Heart left ventricle (tissue), 16 donors: ENCODE measurements around the gene BMPER. TPM values are rescaled to one million over a fixed set of nuclear protein-coding genes. Genes with fewer than 3 reads are reported as not detected.

Source experiments
- ATAC-seq, 4 donors: fragments of 200-7000 bp; cut with Tn5 transposase; one replicate each; pipeline ENCODE4 v1.9.1; 2020 to 2022; ENCODE audit warnings: moderate library complexity in 4 of 4, mild to moderate bottlenecking in 3 of 4, moderate number of reproducible peaks in 1 of 4
- DNase-seq, 5 donors: peaks; one replicate each; pipeline ENCODE4 v3.0.0-alpha.2; 2020
- H3K27ac ChIP-seq, 12 donors: fragments of 200-600 bp; sonication (generic) in 4 of 12; one replicate each; pipeline versions ENCODE4 v1.5.0 to v1.8.0; 2016 to 2022; ENCODE audit warnings: mild to moderate bottlenecking in 2 of 12
- H3K27me3 ChIP-seq, 9 donors: fragments of 200-600 bp; sonication (generic) in 2 of 9; one replicate each; pipeline versions ENCODE4 v1.5.1 to v1.8.0; 2016 to 2022; ENCODE audit warnings: mild to moderate bottlenecking in 3 of 9
- H3K36me3 ChIP-seq, 9 donors: fragments of 200-600 bp; sonication (generic) in 2 of 9; one replicate each; pipeline versions ENCODE4 v1.5.0 to v1.8.0; 2018 to 2022; ENCODE audit warnings: mild to moderate bottlenecking in 2 of 9
- H3K4me1 ChIP-seq, 12 donors: fragments of 200-600 bp; sonication (generic) in 4 of 12; one replicate each; pipeline versions ENCODE4 v1.5.0 to v1.8.0; 2016 to 2022; ENCODE audit warnings: mild to moderate bottlenecking in 3 of 12
- H3K4me3 ChIP-seq, 12 donors: fragments of 200-600 bp; sonication (generic) in 4 of 12; one replicate each; pipeline versions ENCODE4 v1.5.0 to v1.8.0; 2017 to 2022; ENCODE audit warnings: mild to moderate bottlenecking in 9 of 12, moderate library complexity in 4 of 12
- H3K9me3 ChIP-seq, 12 donors: fragments of 200-600 bp; sonication (generic) in 4 of 12; one replicate each; pipeline versions ENCODE4 v1.5.0 to v1.8.0; 2016 to 2022; ENCODE audit warnings: mild to moderate bottlenecking in 1 of 12
- POLR2A ChIP-seq, 2 donors: fragments of 450-650 bp; IDR thresholded peaks; one replicate each; pipeline ENCODE4 v1.6.1; 2017; ENCODE audit warnings: antibody characterized with exemption in 2 of 2, mild to moderate bottlenecking in 2 of 2, moderate library complexity in 2 of 2
- WGBS, 4 donors: extraction: QIAGEN DNeasy Blood & Tissue Kit in 2 of 4; methylation state at CpG; one replicate each; pipeline versions ENCODE4 v1.1.5 to v1.1.7; 2013 to 2018; 5-methylcytosine and 5-hydroxymethylcytosine counted together
- intact Hi-C, 10 donors: fragments of 100-400 bp; cut with DNase I; formaldehyde crosslinking; loops; one replicate each; pipeline versions ENCODE4 v1.11.1 to v1.14.2; 2022
- polyA plus RNA-seq, 2 donors: library from polyadenylated mRNA; stranded (reverse); fragments of 200-250 nt; gene quantifications; one replicate each; pipeline ENCODE4 v1.2.3, GENCODE V29; 2013
- total RNA-seq, 9 donors: library from RNA; depleted of rRNA in 2 of 9; stranded (reverse); fragments of >200 nt in 2 of 9; fragmentation: NEBNext Ultra II Directional in 3 of 9; extraction: Animal tissue kit (Norgen Biotek cat#: 25700) in 3 of 9; gene quantifications; one replicate each; pipeline versions ENCODE4 v1.1.0 to v1.2.4, GENCODE V29; 2016 to 2023
- TF ChIP-seq, protein P1 (sequence below), 12 donors: fragments of 200-600 bp; sonication (generic) in 4 of 12; IDR thresholded peaks; one replicate each; pipeline versions ENCODE4 v1.5.0 to v1.8.0; 2018 to 2022; ENCODE audit warnings: antibody characterized with exemption in 12 of 12, mild to moderate bottlenecking in 5 of 12
- donor health status: ischemic (EF 13 %, LVEDD 7.1; RV severe dilation, severe dysfunction).
- donor health status: healthy with polysubstance abuse.
- donor health status: DM: no; HTN: yes; CAD: no.
- donor health status: DM: no; HTN: no; CAD: no.
- donor health status: ischemic (EF 25% LVEDD 6.9; RV normal size, moderate dysfunction).
- donor health status: ischemic (EF 25% LVEDD 5.7; RV mildly dilated, moderate dysfunction).
- donor health status: healthy.
- donor health status: DM: yes; HTN: yes; CAD: no.
- donor health status: ischemic (EF 35%, LVEDD 5.7; RV mildly dilated, moderate dysfunction).
- donor health status: nonischemic (EF 11% LVEDD 7.7; RV severe dilation, severe dysfunction).
- donor health status: DM: yes; HTN: yes; CAD: no.
- donor health status: PGD.
- donor health status: ischemic (EF 29% LVEDD 5.4; RV normal size, mild dysfunction).
- donor health status: nonischemic (EF 23%, LVEDD 6.1; RV moderate dilation, normal function).

Gene BMPER
- total and polyA plus RNA-seq, 11 donors, result 0.05 to 4.2 (median 0.85) TPM

DNA sequence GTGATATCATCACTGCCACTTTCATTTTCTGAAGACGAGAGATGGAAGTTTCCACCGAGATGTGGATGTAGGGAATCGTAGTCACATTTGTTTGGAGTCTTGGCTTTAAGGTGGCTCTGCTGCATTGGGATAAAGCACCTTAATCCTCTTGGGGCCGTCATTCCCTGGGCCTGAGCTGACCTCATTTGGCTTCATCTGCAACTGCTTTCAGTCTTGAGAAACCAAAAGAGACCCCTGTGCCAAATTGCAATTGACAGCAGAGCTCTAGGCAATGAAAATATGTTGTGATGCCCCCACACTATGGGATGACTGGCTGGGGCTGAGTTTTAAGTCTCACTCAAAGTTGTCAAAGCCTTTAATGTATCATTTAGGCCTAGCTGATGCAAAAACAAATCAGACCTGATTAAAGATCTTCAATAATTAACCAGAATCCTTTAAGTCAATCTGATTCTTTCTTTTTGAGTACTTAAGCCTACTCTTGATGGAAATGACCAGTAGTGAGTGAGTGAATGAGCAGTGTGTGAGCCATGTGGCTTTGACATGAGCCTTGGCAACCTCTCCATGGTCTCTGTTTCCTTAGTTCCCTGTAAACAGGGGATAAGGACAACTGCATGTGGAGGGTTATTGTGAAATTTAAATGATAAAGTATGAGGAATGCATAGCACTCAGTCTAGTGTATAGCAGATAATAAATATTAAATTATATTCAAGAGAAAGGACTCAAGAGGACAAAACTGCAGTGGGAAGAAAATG is 155.0 kb downstream of the BMPER start:
- TF ChIP-seq, protein P1, sequence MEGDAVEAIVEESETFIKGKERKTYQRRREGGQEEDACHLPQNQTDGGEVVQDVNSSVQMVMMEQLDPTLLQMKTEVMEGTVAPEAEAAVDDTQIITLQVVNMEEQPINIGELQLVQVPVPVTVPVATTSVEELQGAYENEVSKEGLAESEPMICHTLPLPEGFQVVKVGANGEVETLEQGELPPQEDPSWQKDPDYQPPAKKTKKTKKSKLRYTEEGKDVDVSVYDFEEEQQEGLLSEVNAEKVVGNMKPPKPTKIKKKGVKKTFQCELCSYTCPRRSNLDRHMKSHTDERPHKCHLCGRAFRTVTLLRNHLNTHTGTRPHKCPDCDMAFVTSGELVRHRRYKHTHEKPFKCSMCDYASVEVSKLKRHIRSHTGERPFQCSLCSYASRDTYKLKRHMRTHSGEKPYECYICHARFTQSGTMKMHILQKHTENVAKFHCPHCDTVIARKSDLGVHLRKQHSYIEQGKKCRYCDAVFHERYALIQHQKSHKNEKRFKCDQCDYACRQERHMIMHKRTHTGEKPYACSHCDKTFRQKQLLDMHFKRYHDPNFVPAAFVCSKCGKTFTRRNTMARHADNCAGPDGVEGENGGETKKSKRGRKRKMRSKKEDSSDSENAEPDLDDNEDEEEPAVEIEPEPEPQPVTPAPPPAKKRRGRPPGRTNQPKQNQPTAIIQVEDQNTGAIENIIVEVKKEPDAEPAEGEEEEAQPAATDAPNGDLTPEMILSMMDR (IDR thresholded peaks at IDR 0.05), result no peak
- no peak for TF ChIP-seq POLR2A (IDR thresholded peaks at IDR 0.05)
- 73 to 86% (median 78%) methylated on average over 4 of the region's 4 CpGs for WGBS, 4 donors
- no peaks in the 10 kb centered on the region for H3K36me3 ChIP-seq
- H3K27me3 ChIP-seq, result no peaks in the 10 kb centered on the region
- H3K4me1 ChIP-seq, result peaks cover 0 to 14% (median 0%) of the 10 kb centered on the region in 12 donors
- H3K4me3 ChIP-seq, result no peak overlapping the region
- intact Hi-C loops, result no loop called here
- peak in 3 of 4 donors; percentile 70 to 85 (median 78) for ATAC-seq
- no peak for DNase-seq
- H3K27ac ChIP-seq, result no peak overlapping the region
- no peaks in the 10 kb centered on the region for H3K9me3 ChIP-seq

DNA sequence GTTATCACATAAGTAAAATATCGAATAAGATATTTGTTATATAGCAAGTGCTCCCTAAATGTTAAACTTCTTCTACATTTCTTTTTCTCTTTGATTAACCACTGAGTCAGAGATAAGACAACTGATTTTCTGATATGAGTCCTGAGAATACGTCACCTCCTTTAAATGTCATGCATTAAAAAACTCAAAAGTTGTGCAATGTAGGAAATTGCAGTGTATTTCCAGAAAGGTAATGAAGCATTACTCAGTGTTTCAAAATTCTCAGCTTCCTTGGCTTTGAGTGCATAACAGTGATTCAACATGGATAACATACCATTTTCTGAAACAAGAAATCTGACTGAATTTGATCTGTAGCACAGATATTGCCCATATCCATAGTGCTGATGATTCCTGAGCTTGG is 155.8 kb downstream of the BMPER start:
- intact Hi-C loops, result no loop called here
- no peak overlapping the region for H3K4me3 ChIP-seq
- no peak overlapping the region for H3K27ac ChIP-seq
- H3K9me3 ChIP-seq, result no peaks in the 10 kb centered on the region
- 83 to 90% (median 87%) methylated on average over 2 of the region's 2 CpGs for WGBS, 4 donors
- peak in 1 of 4 donors; percentile 42 for ATAC-seq
- no peaks in the 10 kb centered on the region for H3K27me3 ChIP-seq
- peaks cover 0 to 14% (median 0%) of the 10 kb centered on the region in 12 donors for H3K4me1 ChIP-seq
- no peak for TF ChIP-seq POLR2A (IDR thresholded peaks at IDR 0.05)
- TF ChIP-seq, protein P1 (IDR thresholded peaks at IDR 0.05), result no peak
- DNase-seq, result no peak
- H3K36me3 ChIP-seq, result no peaks in the 10 kb centered on the region

DNA sequence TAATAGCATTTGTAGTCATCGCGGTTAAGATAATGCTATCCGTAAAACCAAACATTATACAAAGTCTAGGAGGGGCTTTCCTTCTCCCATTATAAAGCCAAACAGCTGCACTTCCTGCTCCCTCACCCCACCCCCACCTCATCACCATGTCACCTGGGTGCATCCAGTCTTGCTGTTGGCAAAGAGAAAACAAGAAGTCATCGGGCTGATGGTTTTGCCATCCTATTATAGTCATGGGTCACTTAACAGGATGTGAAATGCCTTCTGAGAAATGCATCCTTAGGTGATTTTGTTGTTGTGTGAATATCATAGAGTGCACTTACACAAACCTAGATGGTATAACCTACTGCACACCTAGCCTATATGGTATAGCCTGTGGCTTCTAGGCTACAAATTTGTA is 157.0 kb downstream of the BMPER start:
- Histone ChIP-seq H3K4me3 (no peak overlapping the region), H3K27me3 (no peaks in the 10 kb centered on the region), H3K27ac (no peak overlapping the region), H3K9me3 (no peaks in the 10 kb centered on the region), H3K36me3 (no peaks in the 10 kb centered on the region), H3K4me1 (peaks cover 0 to 14% (median 0%) of the 10 kb centered on the region in 12 donors)
- intact Hi-C loops, result no loop called here
- ATAC-seq (no peak), DNase-seq (no peak)
- no peak for TF ChIP-seq POLR2A (IDR thresholded peaks at IDR 0.05)
- TF ChIP-seq, protein P1 (IDR thresholded peaks at IDR 0.05), result no peak
- WGBS, 4 donors, result 85 to 97% (median 92%) methylated on average over 4 of the region's 4 CpGs

DNA sequence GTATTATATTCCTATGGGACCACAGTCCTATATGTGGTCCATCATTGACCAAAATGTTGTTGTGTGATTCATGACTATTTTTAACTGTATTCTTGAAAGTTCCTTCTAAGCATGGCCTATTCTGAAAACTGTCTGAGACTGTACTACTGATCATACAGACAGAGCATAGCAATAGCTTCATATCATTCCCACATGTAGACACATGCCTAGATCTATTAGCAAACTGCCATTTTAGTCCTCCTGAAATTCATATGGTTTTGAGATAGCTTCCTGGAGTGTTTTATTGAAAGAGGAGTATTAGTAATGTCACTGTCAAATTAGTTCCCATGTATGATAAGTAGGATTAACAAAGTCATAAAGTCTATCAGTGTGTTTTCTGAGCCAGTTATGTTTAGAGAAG is 157.5 kb downstream of the BMPER start:
- DNase-seq (no peak), ATAC-seq (no peak)
- H3K36me3 ChIP-seq, result no peaks in the 10 kb centered on the region
- H3K27ac ChIP-seq, result no peak overlapping the region
- intact Hi-C loops, result no loop called here
- H3K4me3 ChIP-seq, result no peak overlapping the region
- H3K9me3 ChIP-seq, result no peaks in the 10 kb centered on the region
- TF ChIP-seq, protein P1 (IDR thresholded peaks at IDR 0.05), result no peak
- TF ChIP-seq POLR2A (IDR thresholded peaks at IDR 0.05), result no peak
- peaks cover 0 to 14% (median 0%) of the 10 kb centered on the region in 12 donors for H3K4me1 ChIP-seq
- H3K27me3 ChIP-seq, result no peaks in the 10 kb centered on the region
